Measurements from ENCODE around the gene STXBP2. TPM values are rescaled to one million over a fixed set of nuclear protein-coding genes. Genes with fewer than 3 reads are reported as not detected.

STXBP2 gene
- total RNA-seq = 10 to 100 TPM in 3 of 4 donors, 1 to 10 TPM in 1; 4.4 to 16.9 (median 14.1) TPM

DNA sequence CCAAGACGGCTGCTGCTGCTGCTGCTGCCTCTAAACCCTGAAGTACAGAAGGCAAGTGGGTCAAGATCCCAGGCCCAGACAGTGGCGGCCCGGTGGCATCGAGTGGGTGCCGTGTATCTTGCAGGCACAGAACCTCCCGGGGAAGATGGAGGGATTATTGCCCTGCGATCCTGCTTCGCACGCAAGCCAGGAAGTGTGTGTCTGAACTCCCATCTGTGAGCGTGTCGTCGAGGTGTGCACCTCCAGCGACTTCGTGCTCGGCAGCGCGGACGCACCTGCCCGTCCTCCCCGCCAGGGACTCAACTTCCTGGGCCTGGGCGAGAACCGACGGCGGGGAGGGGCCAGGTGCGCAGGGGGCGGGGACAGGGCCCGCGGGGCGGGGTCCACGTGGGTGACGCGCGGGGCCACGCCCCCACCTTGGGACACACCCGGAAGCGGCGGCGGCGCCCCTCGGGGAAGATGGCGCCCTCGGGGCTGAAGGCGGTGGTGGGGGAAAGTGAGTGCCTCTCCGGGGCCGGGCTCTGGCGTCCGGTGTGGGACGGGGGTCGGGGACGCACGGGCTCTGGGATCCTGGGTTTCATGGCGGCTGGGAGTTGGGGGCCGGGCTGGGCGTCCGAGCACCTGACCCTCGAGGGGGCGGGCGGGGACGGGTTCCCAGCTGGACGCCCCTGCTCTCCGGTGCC is at the start of gene STXBP2:
Gene STXBP2, plus strand, starts transcription at position 420 of the 683 bp plus-strand sequence. Its CDS starts 40 bp downstream, at position 460.
- no peak for TF ChIP-seq EP300 (IDR thresholded peaks at IDR 0.05)
- no peak for TF ChIP-seq POLR2A (IDR thresholded peaks at IDR 0.05)
- TF ChIP-seq, protein P1, sequence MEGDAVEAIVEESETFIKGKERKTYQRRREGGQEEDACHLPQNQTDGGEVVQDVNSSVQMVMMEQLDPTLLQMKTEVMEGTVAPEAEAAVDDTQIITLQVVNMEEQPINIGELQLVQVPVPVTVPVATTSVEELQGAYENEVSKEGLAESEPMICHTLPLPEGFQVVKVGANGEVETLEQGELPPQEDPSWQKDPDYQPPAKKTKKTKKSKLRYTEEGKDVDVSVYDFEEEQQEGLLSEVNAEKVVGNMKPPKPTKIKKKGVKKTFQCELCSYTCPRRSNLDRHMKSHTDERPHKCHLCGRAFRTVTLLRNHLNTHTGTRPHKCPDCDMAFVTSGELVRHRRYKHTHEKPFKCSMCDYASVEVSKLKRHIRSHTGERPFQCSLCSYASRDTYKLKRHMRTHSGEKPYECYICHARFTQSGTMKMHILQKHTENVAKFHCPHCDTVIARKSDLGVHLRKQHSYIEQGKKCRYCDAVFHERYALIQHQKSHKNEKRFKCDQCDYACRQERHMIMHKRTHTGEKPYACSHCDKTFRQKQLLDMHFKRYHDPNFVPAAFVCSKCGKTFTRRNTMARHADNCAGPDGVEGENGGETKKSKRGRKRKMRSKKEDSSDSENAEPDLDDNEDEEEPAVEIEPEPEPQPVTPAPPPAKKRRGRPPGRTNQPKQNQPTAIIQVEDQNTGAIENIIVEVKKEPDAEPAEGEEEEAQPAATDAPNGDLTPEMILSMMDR (IDR thresholded peaks at IDR 0.05) = no peak
- no peak for TF ChIP-seq POLR2AphosphoS5 (IDR thresholded peaks at IDR 0.05)
- H3K36me3 ChIP-seq = peaks cover 0 to 12% of the 10 kb centered on the region in 2 donors
- H3K4me3 ChIP-seq = peak within 1 kb of the TSS in 1 of 2 donors; percentile 47
- WGBS, 2 donors (ENCODE audit: low coverage in 1 of 2) = 0% methylated on average over 13 of the region's 61 CpGs; no CpG with 5 or more reads in 1 of the 2 donors
- H3K27ac ChIP-seq = peak within 1 kb of the TSS in 3 of 4 donors; percentile 35 to 65 (median 53)
- H3K9me3 ChIP-seq = no peaks in the 10 kb centered on the region
- H3K27me3 ChIP-seq = peaks cover 67% of the 10 kb centered on the region
- H3K4me1 ChIP-seq = peaks cover 0 to 10% (median 3%) of the 10 kb centered on the region in 3 donors
- ATAC-seq = no peak

DNA sequence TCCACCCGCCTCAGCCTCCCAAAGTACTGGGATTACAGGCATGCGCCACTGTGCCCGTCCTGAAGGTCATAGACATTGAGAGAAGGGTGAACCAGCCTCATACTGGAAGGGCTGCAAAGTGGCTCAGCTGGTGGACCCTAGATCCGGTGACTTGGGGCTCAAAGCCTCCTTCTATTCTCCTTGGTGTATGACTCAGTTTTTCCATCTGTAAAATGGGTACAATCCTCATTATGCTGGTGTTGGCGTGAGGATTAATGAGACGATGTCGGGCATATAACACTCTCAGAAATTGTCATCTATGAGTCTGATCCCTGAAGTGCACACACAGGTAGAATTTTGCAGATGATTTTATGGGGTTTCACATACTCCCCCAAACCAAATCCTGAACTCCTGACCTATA is 47.1 kb upstream of the STXBP2 start:
- ATAC-seq = no peak
- Histone ChIP-seq H3K9me3 (no peaks in the 10 kb centered on the region), H3K27ac (no peak overlapping the region), H3K4me3 (no peak overlapping the region), H3K4me1 (no peaks in the 10 kb centered on the region), H3K36me3 (no peaks in the 10 kb centered on the region), H3K27me3 (peaks cover 48% of the 10 kb centered on the region)
- no peak for TF ChIP-seq POLR2AphosphoS5 (IDR thresholded peaks at IDR 0.05)
- TF ChIP-seq EP300 (IDR thresholded peaks at IDR 0.05) = no peak
- TF ChIP-seq POLR2A (IDR thresholded peaks at IDR 0.05) = no peak
- TF ChIP-seq, protein P1 (IDR thresholded peaks at IDR 0.05) = no peak
- WGBS, 2 donors (ENCODE audit: low coverage in 1 of 2) = 74 to 86% methylated on average over 5 to 6 of the region's 7 CpGs

DNA sequence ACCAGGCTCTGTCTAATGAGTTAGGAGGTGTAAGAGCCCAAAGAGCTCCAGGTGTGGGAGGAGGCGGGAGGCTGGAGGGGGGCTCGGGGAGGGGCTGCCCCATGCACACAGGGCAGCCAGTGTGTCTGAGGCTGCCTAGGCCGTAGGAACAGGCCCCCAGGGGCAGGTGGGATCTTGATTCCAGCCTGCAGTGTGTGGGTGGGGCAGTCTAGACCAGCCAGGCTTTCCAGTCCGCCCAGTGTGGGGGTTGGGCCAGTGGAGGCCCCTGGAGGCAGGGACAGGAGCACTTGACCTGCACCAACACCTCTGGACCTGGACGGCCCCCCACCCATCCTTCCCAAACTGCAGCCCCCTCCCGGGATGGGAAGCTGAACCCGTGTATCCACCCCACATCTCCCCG is 46.7 kb upstream of the STXBP2 start:
- 50% methylated on average over 2 of the region's 8 CpGs; no CpG with 5 or more reads in 1 of the 2 donors for WGBS, 2 donors (ENCODE audit: low coverage in 1 of 2)
- Histone ChIP-seq H3K36me3 (no peaks in the 10 kb centered on the region), H3K27me3 (peaks cover 53% of the 10 kb centered on the region), H3K27ac (no peak overlapping the region), H3K4me1 (peaks cover 0 to 2% (median 0%) of the 10 kb centered on the region in 3 donors), H3K9me3 (no peaks in the 10 kb centered on the region), H3K4me3 (no peak overlapping the region)
- TF ChIP-seq POLR2A (IDR thresholded peaks at IDR 0.05) = no peak
- no peak for TF ChIP-seq EP300 (IDR thresholded peaks at IDR 0.05)
- TF ChIP-seq POLR2AphosphoS5 (IDR thresholded peaks at IDR 0.05) = no peak
- TF ChIP-seq, protein P1 (IDR thresholded peaks at IDR 0.05) = no peak
- no peak for ATAC-seq

DNA sequence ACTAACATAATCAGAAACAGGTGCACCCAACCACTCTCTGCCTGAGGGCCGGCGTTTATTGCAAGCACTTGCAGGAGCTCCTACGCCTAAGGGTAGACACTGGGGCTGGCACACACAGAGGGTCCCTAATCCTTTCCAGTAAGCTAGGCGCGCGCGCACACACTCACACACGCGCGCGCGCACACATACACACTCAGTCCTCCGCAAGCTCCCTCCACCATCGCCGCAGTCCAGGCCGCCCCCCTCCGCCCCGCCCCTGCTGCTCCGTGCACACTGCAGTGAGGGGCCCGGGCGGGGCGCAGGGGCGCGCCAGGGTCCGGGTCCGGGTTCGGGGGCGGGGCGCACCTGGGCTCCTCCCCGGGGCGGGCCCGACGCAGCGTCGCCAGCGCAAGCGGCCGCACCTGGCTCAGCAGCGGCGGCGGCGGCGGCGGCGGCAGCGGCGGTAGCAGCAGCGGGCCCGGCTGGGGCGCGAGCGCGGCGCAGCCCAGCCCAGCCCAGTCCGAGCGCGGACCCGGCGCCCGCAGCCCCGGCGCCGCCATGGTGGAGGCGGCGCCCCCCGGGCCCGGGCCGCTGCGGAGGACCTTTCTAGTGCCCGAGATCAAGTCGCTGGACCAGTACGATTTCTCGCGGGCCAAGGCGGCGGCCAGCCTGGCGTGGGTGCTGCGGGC is 41.3 kb upstream of the STXBP2 start, which contains the start of gene CAMSAP3:
Gene CAMSAP3, plus strand, starts transcription at position 398 of the 668 bp plus-strand sequence. Its CDS starts 140 bp downstream, at position 538.
- H3K36me3 ChIP-seq = no peaks in the 10 kb centered on the region
- peak; percentile 19 for ATAC-seq
- H3K4me3 ChIP-seq = peak within 1 kb of the TSS in 1 of 2 donors; percentile 42
- no peak within 1 kb of the TSS for H3K27ac ChIP-seq
- peaks cover 98% of the 10 kb centered on the region for H3K27me3 ChIP-seq
- WGBS, 2 donors (ENCODE audit: low coverage in 1 of 2) = no CpG with 5 or more reads among the region's 78 CpGs
- H3K4me1 ChIP-seq = peaks cover 0 to 17% (median 0%) of the 10 kb centered on the region in 3 donors
- no peaks in the 10 kb centered on the region for H3K9me3 ChIP-seq
- TF ChIP-seq, protein P1 (IDR thresholded peaks at IDR 0.05) = no peak
- TF ChIP-seq EP300 (IDR thresholded peaks at IDR 0.05) (no peak), POLR2A (IDR thresholded peaks at IDR 0.05) (no peak), POLR2AphosphoS5 (IDR thresholded peaks at IDR 0.05) (no peak)
